Activated CD4-positive, alpha-beta T cell treated with anti-CD3 and anti-CD28 coated beads for 36 hours (primary cell): ENCODE measurements around the gene PINK1. TPM values are rescaled to one million over a fixed set of nuclear protein-coding genes. Genes with fewer than 3 reads are reported as not detected.
"Not testable (repeated sequence)": the region's sequence is repeated elsewhere in the genome, so short reads cannot be mapped to it uniquely, and the experiment has no call there.

ENCODE experiments used
- ATAC-seq: fragments of 200-7000 bp; cut with Tn5 transposase; one replicate; pipeline ENCODE4 v1.10.0; 2021; ENCODE audit warnings: mild to moderate bottlenecking, moderate library complexity
- CTCF ChIA-PET: fragments of 350-600 bp; sonication (Branson Sonifier 250); formaldehyde crosslinking; loops from one replicate; lab custom pipeline; 2021; ENCODE audit warnings: antibody characterized with exemption; lab: Charles Lee
- POLR2A ChIA-PET: fragments of 350-600 bp; sonication (Branson Sonifier 250); formaldehyde crosslinking; loops from one replicate; lab custom pipeline; 2021; ENCODE audit warnings: antibody characterized with exemption, inconsistent platforms; lab: Charles Lee
- DNase-seq: peaks from one replicate; pipeline ENCODE4 v3.0.0-alpha.2; 2020
- H3K27ac Mint-ChIP-seq: one replicate; pipeline ENCODE4 v1.8.0; 2021; ENCODE audit warnings: mixed read lengths
- H3K27me3 Mint-ChIP-seq: one replicate; pipeline ENCODE4 v1.8.0; 2021; ENCODE audit warnings: mixed read lengths
- H3K36me3 Mint-ChIP-seq: one replicate; pipeline ENCODE4 v1.8.0; 2021; ENCODE audit warnings: low read depth, mixed read lengths
- H3K4me1 Mint-ChIP-seq: one replicate; pipeline ENCODE4 v1.8.0; 2021; ENCODE audit warnings: mixed read lengths
- H3K4me3 Mint-ChIP-seq: one replicate; pipeline ENCODE4 v1.8.0; 2021; ENCODE audit warnings: mild to moderate bottlenecking, moderate library complexity, mixed read lengths
- H3K9me3 Mint-ChIP-seq: one replicate; pipeline ENCODE4 v1.8.0; 2021; ENCODE audit warnings: low read depth, mixed read lengths
- intact Hi-C, 2 experiments: fragments of 100-400 bp; cut with DNase I in 1 of 2; cut with micrococcal nuclease in 1 of 2; formaldehyde crosslinking; loops; one replicate each; pipeline versions ENCODE4 v1.14.2 to v1.15.1; 2022 to 2024; cut with DNase I, micrococcal nuclease
- total RNA-seq, 2 experiments: library from RNA; stranded (reverse); gene quantifications; one replicate each; pipeline ENCODE4 v1.2.3, GENCODE V29; 2021

Gene PINK1
- total RNA-seq, 2 experiments from 2014 or later = 2.5 to 3.2 TPM

- intact Hi-C loops = no loop called here
- Mint-ChIP-seq H3K4me1 (no peaks in the 10 kb centered on the region), H3K27ac (no peak overlapping the region), H3K4me3 (no peak overlapping the region), H3K9me3 (no peaks in the 10 kb centered on the region), H3K27me3 (peaks cover 11% of the 10 kb centered on the region), H3K36me3 (no peaks in the 10 kb centered on the region)
- ATAC-seq = no peak
- no peak for DNase-seq
- ChIA-PET CTCF (no interaction called here), POLR2A (no interaction called here)
These were observed 35.6 kb upstream of the PINK1 start for GRCh38 chr1:20597650-20598049.

GRCh38 chr1:20600156-20600555 is 33.1 kb upstream of the PINK1 start:
- POLR2A ChIA-PET = no interaction called here
- Mint-ChIP-seq H3K4me1 (no peaks in the 10 kb centered on the region), H3K27ac (no peak overlapping the region), H3K36me3 (no peaks in the 10 kb centered on the region), H3K9me3 (no peaks in the 10 kb centered on the region), H3K27me3 (peaks cover 4% of the 10 kb centered on the region), H3K4me3 (no peak overlapping the region)
- ATAC-seq = no peak
- CTCF ChIA-PET = interaction anchor here (0.5 kb wide), 1 partner anchor 32 kb away, joined by 5 read pairs; no protein-coding TSS in a partner anchor
- DNase-seq = no peak
- intact Hi-C loops = no loop called here

- Mint-ChIP-seq H3K27me3 (peaks cover 3% of the 10 kb centered on the region), H3K4me1 (no peaks in the 10 kb centered on the region), H3K27ac (no peak overlapping the region), H3K4me3 (no peak overlapping the region), H3K9me3 (no peaks in the 10 kb centered on the region), H3K36me3 (no peaks in the 10 kb centered on the region)
- ChIA-PET CTCF (no interaction called here), POLR2A (no interaction called here)
- ATAC-seq (no peak), DNase-seq (no peak)
- intact Hi-C loops = no loop called here
These were observed 32.0 kb upstream of the PINK1 start for GRCh38 chr1:20601129-20601825.

- Mint-ChIP-seq H3K4me1 (no peaks in the 10 kb centered on the region), H3K36me3 (no peaks in the 10 kb centered on the region), H3K4me3 (no peak overlapping the region), H3K27me3 (peaks cover 3% of the 10 kb centered on the region), H3K27ac (no peak overlapping the region), H3K9me3 (no peaks in the 10 kb centered on the region)
- ChIA-PET POLR2A (no interaction called here), CTCF (interaction anchor here (1.4 kb wide), 1 partner anchor 28 kb away, joined by 3 read pairs; no protein-coding TSS in a partner anchor)
- intact Hi-C loops = no loop called here
- no peak for DNase-seq
- ATAC-seq = no peak
These were observed 30.3 kb upstream of the PINK1 start for GRCh38 chr1:20602851-20603450.

- ATAC-seq (no peak), DNase-seq (no peak)
- Mint-ChIP-seq H3K27ac (no peak overlapping the region), H3K4me1 (no peaks in the 10 kb centered on the region), H3K36me3 (no peaks in the 10 kb centered on the region), H3K9me3 (no peaks in the 10 kb centered on the region), H3K27me3 (peaks cover 3% of the 10 kb centered on the region), H3K4me3 (no peak overlapping the region)
- POLR2A ChIA-PET = no interaction called here
- CTCF ChIA-PET = interaction anchor here (0.7 to 1.4 kb wide), 2 partner anchors 29 to 37 kb away, joined by 3 read pairs; no protein-coding TSS in a partner anchor
- intact Hi-C loops = no loop called here
These were observed 29.5 kb upstream of the PINK1 start for GRCh38 chr1:20603504-20604464.

GRCh38 chr1:20604678-20605077 is 28.6 kb upstream of the PINK1 start:
- ChIA-PET POLR2A (no interaction called here), CTCF (interaction anchor here (1.4 kb wide), 1 partner anchor 30 kb away, joined by 3 read pairs; no protein-coding TSS in a partner anchor)
- Mint-ChIP-seq H3K4me3 (no peak overlapping the region), H3K36me3 (no peaks in the 10 kb centered on the region), H3K4me1 (no peaks in the 10 kb centered on the region), H3K27me3 (peaks cover 3% of the 10 kb centered on the region), H3K9me3 (no peaks in the 10 kb centered on the region), H3K27ac (no peak overlapping the region)
- intact Hi-C loops = no loop called here
- ATAC-seq (no peak), DNase-seq (no peak)

DNA sequence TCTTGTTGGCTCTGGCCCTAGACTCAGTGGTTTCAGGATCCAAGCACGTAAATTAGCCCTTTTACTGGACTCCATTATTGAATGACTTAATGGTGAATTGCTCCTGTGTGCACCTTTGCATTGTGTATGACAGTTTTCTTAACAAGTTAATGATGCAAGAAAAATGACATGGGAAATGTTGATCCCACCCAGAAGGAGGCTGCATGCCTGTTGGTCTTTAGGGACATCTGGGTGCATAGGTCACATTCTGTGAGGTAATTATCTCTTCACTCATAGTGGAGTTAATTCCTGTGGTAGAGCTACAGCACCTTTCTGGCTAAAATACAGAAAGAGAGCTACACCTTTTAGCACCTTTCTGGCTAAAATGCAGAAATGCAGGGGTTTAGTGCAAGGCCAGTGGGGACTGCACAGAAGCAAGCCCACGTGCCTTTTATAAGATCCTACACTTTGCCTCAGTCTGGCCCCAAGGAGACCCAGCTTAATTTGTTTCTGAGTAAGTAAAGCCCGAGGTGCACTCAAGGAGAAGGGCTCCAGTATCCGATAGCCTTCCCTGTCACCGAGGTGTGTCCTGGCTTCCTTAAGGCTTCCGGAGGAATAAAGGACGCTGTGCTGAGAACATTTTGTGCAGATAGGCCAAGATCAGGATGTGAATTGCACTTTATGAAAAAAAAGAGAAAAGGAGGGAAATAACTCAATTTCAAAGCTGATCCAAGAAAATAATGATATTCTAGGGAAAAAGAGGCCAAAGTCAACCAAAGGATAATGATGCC is 26.3 kb upstream of the PINK1 start:
- H3K4me1 Mint-ChIP-seq, H3K4me3 Mint-ChIP-seq, H3K36me3 Mint-ChIP-seq, DNase-seq, H3K9me3 Mint-ChIP-seq, H3K27me3 Mint-ChIP-seq, H3K27ac Mint-ChIP-seq, intact Hi-C loops, ATAC-seq: not testable (repeated sequence)
- CTCF ChIA-PET = interaction anchor here (1.0 kb wide), 1 partner anchor 85 kb away, joined by 3 read pairs; no protein-coding TSS in a partner anchor
- POLR2A ChIA-PET = interaction anchor here (0.7 kb wide), 1 partner anchor 242 kb away, joined by 3 read pairs; no protein-coding TSS in a partner anchor

DNA sequence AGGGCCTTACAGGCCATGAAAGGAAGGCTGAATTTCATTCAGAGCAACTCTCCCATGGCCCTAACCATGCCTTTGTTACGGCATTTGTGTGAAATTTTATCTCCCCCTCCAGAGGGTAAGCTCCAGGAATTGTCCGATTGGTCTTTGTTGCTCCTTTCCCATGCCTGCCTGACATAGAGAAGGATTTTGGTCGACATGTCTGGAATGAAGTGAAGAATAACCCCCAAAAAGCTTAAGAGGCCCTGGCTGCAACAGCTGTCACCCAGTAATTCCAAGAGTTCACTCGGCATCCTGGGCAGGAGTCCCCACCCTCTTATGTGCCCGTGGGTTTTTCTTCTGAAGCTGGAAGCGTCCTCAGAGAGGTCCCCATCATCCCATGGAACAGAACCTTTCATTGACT is 23.7 kb upstream of the PINK1 start:
- Mint-ChIP-seq H3K36me3 (no peaks in the 10 kb centered on the region), H3K4me1 (no peaks in the 10 kb centered on the region), H3K27ac (no peak overlapping the region), H3K9me3 (no peaks in the 10 kb centered on the region), H3K4me3 (no peak overlapping the region), H3K27me3 (no peaks in the 10 kb centered on the region)
- POLR2A ChIA-PET = no interaction called here
- no peak for ATAC-seq
- intact Hi-C loops = no loop called here
- CTCF ChIA-PET = interaction anchor here (0.6 to 0.7 kb wide), 3 partner anchors 23 to 358 kb away, joined by 3 read pairs; no protein-coding TSS in a partner anchor
- DNase-seq = no peak

- Mint-ChIP-seq H3K4me3 (no peak overlapping the region), H3K27ac (no peak overlapping the region), H3K36me3 (no peaks in the 10 kb centered on the region), H3K9me3 (no peaks in the 10 kb centered on the region), H3K27me3 (no peaks in the 10 kb centered on the region), H3K4me1 (no peaks in the 10 kb centered on the region)
- intact Hi-C loops = no loop called here
- ChIA-PET CTCF (no interaction called here), POLR2A (no interaction called here)
- ATAC-seq (no peak), DNase-seq (no peak)
These were observed 22.3 kb upstream of the PINK1 start for GRCh38 chr1:20610970-20611369.

GRCh38 chr1:20611652-20612051 is 21.6 kb upstream of the PINK1 start:
- peaks cover 3% of the 10 kb centered on the region for H3K4me1 Mint-ChIP-seq
- DNase-seq = no peak
- intact Hi-C loops = no loop called here
- ChIA-PET POLR2A (no interaction called here), CTCF (no interaction called here)
- H3K4me3 Mint-ChIP-seq = no peak overlapping the region
- peaks cover under 1% of the 10 kb centered on the region for H3K27me3 Mint-ChIP-seq
- no peaks in the 10 kb centered on the region for H3K9me3 Mint-ChIP-seq
- H3K36me3 Mint-ChIP-seq = no peaks in the 10 kb centered on the region
- no peak for ATAC-seq
- no peak overlapping the region for H3K27ac Mint-ChIP-seq
